ENCODE results near the gene SLAIN1.
"Not testable (repeated sequence)": the region's sequence is repeated elsewhere in the genome, so short reads cannot be mapped to it uniquely, and the experiment has no call there.

The SLAIN1 gene

GRCh38 chr13:77697217-77698103 is at the start of gene SLAIN1:
Gene SLAIN1 (plus strand): TSS chr13:77697687. CDS start chr13:77697914, 227 bp downstream.
- peak; percentile 71 for DNase-seq (ENCODE audit: low read depth)

- no peak for DNase-seq (ENCODE audit: low read depth)
Measured at GRCh38 chr13:77650409-77650808, 47.1 kb upstream of the SLAIN1 start.

- no peak for DNase-seq (ENCODE audit: low read depth)
Measured at GRCh38 chr13:77653301-77653700, 44.2 kb upstream of the SLAIN1 start.

GRCh38 chr13:77660016-77660415 is 37.5 kb upstream of the SLAIN1 start:
- DNase-seq (ENCODE audit: low read depth): not testable (repeated sequence)

GRCh38 chr13:77660841-77661250 is 36.6 kb upstream of the SLAIN1 start:
- DNase-seq (ENCODE audit: low read depth): no peak

GRCh38 chr13:77662301-77662700 is 35.2 kb upstream of the SLAIN1 start:
- DNase-seq (ENCODE audit: low read depth): not testable (repeated sequence)

GRCh38 chr13:77662831-77663230 is 34.7 kb upstream of the SLAIN1 start:
- not testable (repeated sequence) for DNase-seq (ENCODE audit: low read depth)

GRCh38 chr13:77674852-77675251 is 22.6 kb upstream of the SLAIN1 start:
- no peak for DNase-seq (ENCODE audit: low read depth)

GRCh38 chr13:77678691-77679235 is 18.7 kb upstream of the SLAIN1 start:
- DNase-seq (ENCODE audit: low read depth): no peak

- DNase-seq (ENCODE audit: low read depth): no peak
Measured at GRCh38 chr13:77687799-77688198, 9.7 kb upstream of the SLAIN1 start.

- DNase-seq (ENCODE audit: low read depth): no peak
Measured at GRCh38 chr13:77691871-77692270, 5.6 kb upstream of the SLAIN1 start.

GRCh38 chr13:77692746-77693448 is 4.6 kb upstream of the SLAIN1 start:
- DNase-seq (ENCODE audit: low read depth): no peak

GRCh38 chr13:77693449-77693940 is 4.0 kb upstream of the SLAIN1 start:
- DNase-seq (ENCODE audit: low read depth): no peak

- DNase-seq (ENCODE audit: low read depth): no peak
Measured at GRCh38 chr13:77696006-77696878, 1.2 kb upstream of the SLAIN1 start.

GRCh38 chr13:77696879-77697216 is 639 bp upstream of the SLAIN1 start:
- DNase-seq (ENCODE audit: low read depth): no peak

GRCh38 chr13:77698201-77699058 is 943 bp downstream of the SLAIN1 start:
- peak; percentile 20 for DNase-seq (ENCODE audit: low read depth)

- DNase-seq (ENCODE audit: low read depth): no peak
Measured at GRCh38 chr13:77699059-77699680, 1.7 kb downstream of the SLAIN1 start.

- DNase-seq (ENCODE audit: low read depth): no peak
Measured at GRCh38 chr13:77701305-77701704, 3.8 kb downstream of the SLAIN1 start.

- no peak for DNase-seq (ENCODE audit: low read depth)
Measured at GRCh38 chr13:77702366-77702765, 4.9 kb downstream of the SLAIN1 start.

GRCh38 chr13:77703408-77703807 is 5.9 kb downstream of the SLAIN1 start:
- DNase-seq (ENCODE audit: low read depth): no peak

Data from stimulated activated CD8-positive, alpha-beta memory T cell treated with anti-CD3 and anti-CD28 coated beads, Interleukin-4, amount 100 ng/mL, for 24 hours (primary cell).